Measurements from ENCODE around the gene RAB43.

DNA sequence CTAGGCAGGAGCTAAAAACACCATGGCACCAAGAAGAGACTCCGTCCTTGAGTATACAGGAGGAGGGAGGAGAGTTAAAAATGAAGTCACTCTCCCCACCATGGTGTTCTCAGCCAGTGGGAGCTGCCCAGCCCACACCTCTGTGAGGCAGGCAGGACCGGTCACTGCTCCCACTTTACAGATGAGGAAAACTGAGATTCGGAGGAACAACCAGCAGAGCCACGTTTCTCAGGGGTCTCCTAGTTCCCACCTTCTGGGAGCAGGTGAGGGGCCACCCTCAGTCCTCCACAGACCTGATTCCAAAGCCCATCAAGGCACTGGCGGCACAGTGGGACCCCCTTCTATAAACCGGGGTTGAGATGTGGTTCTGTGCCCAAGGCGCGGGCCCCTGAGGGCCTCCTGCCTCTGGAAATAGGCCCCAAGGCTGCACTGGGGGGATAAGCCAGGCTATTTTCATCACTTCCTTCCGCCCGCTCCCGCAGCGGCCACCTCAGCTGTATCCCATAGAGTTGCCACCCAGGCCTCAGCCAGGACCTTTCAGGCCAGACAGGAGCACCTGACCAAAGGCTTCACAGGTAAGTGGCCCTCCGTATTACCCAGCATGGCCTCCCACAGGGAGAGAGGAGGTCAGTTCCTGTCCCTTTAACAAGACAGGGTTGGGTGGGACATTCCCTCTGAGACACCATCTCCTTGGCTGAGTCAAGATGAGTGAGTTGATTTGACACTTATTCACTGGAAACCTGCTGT, 61.2 kb downstream of the RAB43 start, which contains the start of gene GP9:
- TF ChIP-seq, protein P1, sequence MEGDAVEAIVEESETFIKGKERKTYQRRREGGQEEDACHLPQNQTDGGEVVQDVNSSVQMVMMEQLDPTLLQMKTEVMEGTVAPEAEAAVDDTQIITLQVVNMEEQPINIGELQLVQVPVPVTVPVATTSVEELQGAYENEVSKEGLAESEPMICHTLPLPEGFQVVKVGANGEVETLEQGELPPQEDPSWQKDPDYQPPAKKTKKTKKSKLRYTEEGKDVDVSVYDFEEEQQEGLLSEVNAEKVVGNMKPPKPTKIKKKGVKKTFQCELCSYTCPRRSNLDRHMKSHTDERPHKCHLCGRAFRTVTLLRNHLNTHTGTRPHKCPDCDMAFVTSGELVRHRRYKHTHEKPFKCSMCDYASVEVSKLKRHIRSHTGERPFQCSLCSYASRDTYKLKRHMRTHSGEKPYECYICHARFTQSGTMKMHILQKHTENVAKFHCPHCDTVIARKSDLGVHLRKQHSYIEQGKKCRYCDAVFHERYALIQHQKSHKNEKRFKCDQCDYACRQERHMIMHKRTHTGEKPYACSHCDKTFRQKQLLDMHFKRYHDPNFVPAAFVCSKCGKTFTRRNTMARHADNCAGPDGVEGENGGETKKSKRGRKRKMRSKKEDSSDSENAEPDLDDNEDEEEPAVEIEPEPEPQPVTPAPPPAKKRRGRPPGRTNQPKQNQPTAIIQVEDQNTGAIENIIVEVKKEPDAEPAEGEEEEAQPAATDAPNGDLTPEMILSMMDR (conservative IDR thresholded peaks at IDR 0.05; ENCODE audit: low read depth, low read length), result no peak
- TF ChIP-seq EZH2 (IDR thresholded peaks at IDR 0.05; ENCODE audit: low read length, unreplicated experiment) (no peak), EZH2phosphoT487 (IDR thresholded peaks at IDR 0.05; ENCODE audit: borderline replicate concordance, low read length) (no peak)

Measured in PC-3 (cell line).